ENCODE results near the gene TSTD2. TPM values are rescaled to one million over a fixed set of nuclear protein-coding genes. Genes with fewer than 3 reads are reported as not detected.

TSTD2 gene
- total RNA-seq, result 10 to 100 TPM in 3 of 4 donors, 1 to 10 TPM in 1; 9.6 to 17.2 (median 12.7) TPM

DNA sequence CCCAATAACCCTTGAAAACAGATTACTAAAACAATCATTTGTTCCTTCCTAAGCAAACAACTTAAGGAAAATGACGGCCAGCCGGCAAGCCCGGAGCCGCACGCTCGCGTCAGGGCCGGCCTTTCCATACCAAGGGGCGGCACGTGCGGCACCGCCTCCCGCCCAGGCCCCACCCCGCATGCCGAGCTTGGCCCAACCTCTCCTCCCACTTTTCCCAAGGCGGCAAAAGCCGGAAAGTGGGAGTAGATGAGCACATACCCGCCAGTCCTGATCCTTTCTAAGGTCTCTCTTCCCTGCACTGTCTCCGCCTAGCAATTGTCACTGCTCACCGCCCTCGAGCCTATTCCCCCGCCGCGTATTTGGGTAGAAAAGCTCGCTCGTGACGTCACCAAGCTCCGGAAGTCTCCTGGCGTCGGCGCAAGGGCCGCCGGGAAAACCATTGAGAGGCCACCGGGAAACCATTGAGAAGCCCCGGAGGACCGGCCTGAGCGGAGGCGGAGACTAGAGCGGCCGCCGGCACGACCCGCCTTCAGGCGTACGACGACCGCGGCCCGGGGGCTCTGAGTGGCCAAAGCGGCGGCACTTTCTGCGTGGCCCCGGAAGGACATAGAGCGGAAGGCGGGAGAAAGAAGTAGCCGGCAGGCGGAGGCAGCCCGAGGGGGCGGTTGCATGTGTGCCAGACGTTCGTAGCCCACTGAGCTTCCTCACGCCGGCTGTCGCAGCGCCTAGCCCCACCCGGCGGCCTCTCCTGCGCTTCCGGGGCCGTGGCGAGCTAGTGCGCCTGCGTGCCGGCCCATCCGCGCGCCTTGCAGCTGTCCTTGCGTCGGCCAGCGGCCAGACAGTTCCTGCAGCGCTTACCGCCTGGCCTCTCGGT is at the start of gene TSTD2, which contains the start of gene NCBP1:
TSS of gene TSTD2 (minus strand) at position 384 of the 874 bp plus-strand sequence. CDS start 5,806 bp downstream, outside the sequence.
TSS of gene NCBP1 (plus strand) at position 837 of the 874 bp plus-strand sequence. CDS start 61 bp downstream, outside the sequence.
- WGBS, result 0% methylated on average over 45 of the region's 83 CpGs
- H3K4me1 ChIP-seq, result peaks cover 46% of the 10 kb centered on the region
- TF ChIP-seq POLR2AphosphoS5 (IDR thresholded peaks at IDR 0.05) (peak; percentile 63 to 71 (median 63)), POLR2A (IDR thresholded peaks at IDR 0.05) (peak; percentile 65 to 71)
- TF ChIP-seq, protein P1, sequence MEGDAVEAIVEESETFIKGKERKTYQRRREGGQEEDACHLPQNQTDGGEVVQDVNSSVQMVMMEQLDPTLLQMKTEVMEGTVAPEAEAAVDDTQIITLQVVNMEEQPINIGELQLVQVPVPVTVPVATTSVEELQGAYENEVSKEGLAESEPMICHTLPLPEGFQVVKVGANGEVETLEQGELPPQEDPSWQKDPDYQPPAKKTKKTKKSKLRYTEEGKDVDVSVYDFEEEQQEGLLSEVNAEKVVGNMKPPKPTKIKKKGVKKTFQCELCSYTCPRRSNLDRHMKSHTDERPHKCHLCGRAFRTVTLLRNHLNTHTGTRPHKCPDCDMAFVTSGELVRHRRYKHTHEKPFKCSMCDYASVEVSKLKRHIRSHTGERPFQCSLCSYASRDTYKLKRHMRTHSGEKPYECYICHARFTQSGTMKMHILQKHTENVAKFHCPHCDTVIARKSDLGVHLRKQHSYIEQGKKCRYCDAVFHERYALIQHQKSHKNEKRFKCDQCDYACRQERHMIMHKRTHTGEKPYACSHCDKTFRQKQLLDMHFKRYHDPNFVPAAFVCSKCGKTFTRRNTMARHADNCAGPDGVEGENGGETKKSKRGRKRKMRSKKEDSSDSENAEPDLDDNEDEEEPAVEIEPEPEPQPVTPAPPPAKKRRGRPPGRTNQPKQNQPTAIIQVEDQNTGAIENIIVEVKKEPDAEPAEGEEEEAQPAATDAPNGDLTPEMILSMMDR (IDR thresholded peaks at IDR 0.05), result no peak

GRCh38 chr9:97682242-97682641 is 49.1 kb upstream of the TSTD2 start:
- no peak for DNase-seq (ENCODE audit: low spot score in 2 of 2)
- TF ChIP-seq, protein P1 (IDR thresholded peaks at IDR 0.05), result no peak
- no peak for TF ChIP-seq POLR2AphosphoS5 (IDR thresholded peaks at IDR 0.05)
- TF ChIP-seq POLR2A (IDR thresholded peaks at IDR 0.05), result no peak
- no peak for TF ChIP-seq EP300 (IDR thresholded peaks at IDR 0.05)
- Histone ChIP-seq H3K27me3 (no peaks in the 10 kb centered on the region), H3K36me3 (peaks cover 76% of the 10 kb centered on the region), H3K4me3 (no peak overlapping the region), H3K27ac (no peak overlapping the region), H3K9me3 (no peaks in the 10 kb centered on the region), H3K4me1 (no peaks in the 10 kb centered on the region)
- WGBS, result 94% methylated on average over 1 of the region's 1 CpG

More for the DNA sequence above, at the start of gene TSTD2, which contains the start of gene NCBP1:
- no peaks in the 10 kb centered on the region for H3K27me3 ChIP-seq
- H3K36me3 ChIP-seq, result no peaks in the 10 kb centered on the region
- H3K9me3 ChIP-seq, result no peaks in the 10 kb centered on the region
- H3K4me3 ChIP-seq, result peak within 1 kb of the TSS; percentile 88
- H3K27ac ChIP-seq, result peak within 1 kb of the TSS; percentile 99
- DNase-seq (ENCODE audit: low spot score in 2 of 2), result peak; percentile 98

- H3K9me3 ChIP-seq, result no peaks in the 10 kb centered on the region
- 71% methylated on average over 3 of the region's 3 CpGs for WGBS
- TF ChIP-seq, protein P1 (IDR thresholded peaks at IDR 0.05), result no peak
- TF ChIP-seq POLR2A (IDR thresholded peaks at IDR 0.05) (no peak), EP300 (IDR thresholded peaks at IDR 0.05) (no peak), POLR2AphosphoS5 (IDR thresholded peaks at IDR 0.05) (no peak)
- H3K27me3 ChIP-seq, result no peaks in the 10 kb centered on the region
- H3K27ac ChIP-seq, result no peak overlapping the region
- no peaks in the 10 kb centered on the region for H3K4me1 ChIP-seq
- no peak for DNase-seq (ENCODE audit: low spot score in 2 of 2)
- H3K36me3 ChIP-seq, result peaks cover 76% of the 10 kb centered on the region
- H3K4me3 ChIP-seq, result no peak overlapping the region
Observed at GRCh38 chr9:97675655-97676054, 42.5 kb upstream of the TSTD2 start.

GRCh38 chr9:97673922-97674321 is 40.8 kb upstream of the TSTD2 start:
- WGBS, result 64% methylated on average over 3 of the region's 3 CpGs

More at GRCh38 chr9:97673922-97674321, 40.8 kb upstream of the TSTD2 start:
- peaks cover 86% of the 10 kb centered on the region for H3K36me3 ChIP-seq
- TF ChIP-seq POLR2AphosphoS5 (IDR thresholded peaks at IDR 0.05) (no peak), EP300 (IDR thresholded peaks at IDR 0.05) (no peak), POLR2A (IDR thresholded peaks at IDR 0.05) (no peak)
- TF ChIP-seq, protein P1 (IDR thresholded peaks at IDR 0.05), result no peak
- H3K4me3 ChIP-seq, result no peak overlapping the region
- no peaks in the 10 kb centered on the region for H3K4me1 ChIP-seq
- H3K27ac ChIP-seq, result no peak overlapping the region
- no peaks in the 10 kb centered on the region for H3K9me3 ChIP-seq
- no peaks in the 10 kb centered on the region for H3K27me3 ChIP-seq
- DNase-seq (ENCODE audit: low spot score in 2 of 2), result no peak
